HG02678 (cell line): ENCODE data around the gene DDIT3.
A peak's percentile ranks its signal among the peaks of the same experiment; 100 is the strongest.
"Not testable (repeated sequence)": the region's sequence is repeated elsewhere in the genome, so short reads cannot be mapped to it uniquely, and the experiment has no call there.

Experiments
- ATAC-seq: cut with Tn5 transposase; IDR thresholded peaks from one replicate; pipeline ENCODE4 v1.9.1; 2021; ENCODE audit warnings: mild to moderate bottlenecking, moderate library complexity; ENCODE audit not compliant: unreplicated experiment

The DDIT3 gene

DNA sequence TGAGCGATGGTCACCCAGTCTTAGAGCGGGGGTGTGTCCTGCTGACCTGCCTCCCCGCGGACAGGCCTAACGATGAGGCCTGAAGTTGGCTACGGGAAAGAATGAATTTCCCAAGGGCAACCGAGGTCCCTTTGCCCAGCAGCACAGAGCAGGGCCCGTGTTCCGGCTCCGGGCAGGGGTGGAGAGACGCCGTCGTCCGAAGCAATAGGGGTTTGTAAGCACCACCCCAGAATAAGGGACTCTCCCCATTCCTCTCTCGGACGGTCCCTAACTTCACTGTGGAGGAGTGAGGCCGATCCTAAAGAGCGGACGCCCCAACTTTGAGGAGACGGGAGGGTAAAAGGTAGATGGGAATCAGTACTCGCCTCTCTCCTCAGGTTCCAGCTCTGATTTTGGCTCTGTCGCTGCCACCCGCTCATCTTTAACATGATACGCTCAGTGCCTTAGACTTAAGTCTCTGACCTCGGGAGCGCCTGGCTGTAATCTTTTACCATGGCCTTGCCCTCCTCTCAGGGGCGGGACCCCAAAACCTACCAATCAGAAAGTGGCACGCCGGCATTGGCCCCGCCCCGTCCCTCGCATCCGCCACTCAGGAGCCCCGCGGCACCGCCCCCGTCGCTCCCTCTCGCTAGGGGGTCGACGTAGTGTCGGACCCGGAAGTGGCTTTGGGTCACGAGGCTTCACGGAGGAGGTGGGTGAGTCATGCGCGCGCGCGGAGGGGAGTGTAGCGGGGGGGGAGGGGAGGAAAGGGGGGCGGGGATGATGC, at the start of gene DDIT3:
Gene DDIT3 (minus strand): TSS at position 462 of the 766 bp plus-strand sequence. CDS start 3,108 bp downstream, outside the sequence.
- ATAC-seq: peak; percentile 68

DNA sequence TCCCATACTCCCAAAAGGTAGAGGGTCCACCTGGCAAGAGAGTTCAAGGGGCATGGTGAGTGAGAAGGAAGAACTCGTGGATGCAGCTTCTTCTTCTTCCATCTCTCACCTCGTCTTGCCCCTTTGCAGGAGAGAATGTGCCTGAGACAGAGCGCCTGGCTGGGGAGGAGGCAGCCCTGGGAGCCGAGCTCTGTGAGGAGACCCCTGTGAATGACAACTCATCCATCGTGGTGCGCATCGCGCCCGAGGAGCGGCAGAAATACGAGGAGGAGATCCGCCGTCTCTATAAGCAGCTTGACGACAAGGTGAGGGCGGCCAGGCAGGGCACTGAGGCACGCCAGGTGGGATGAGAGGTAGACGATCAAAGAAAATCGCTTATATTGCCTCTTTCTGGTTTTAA, 49.5 kb upstream of the DDIT3 start:
- ATAC-seq: no peak

DNA sequence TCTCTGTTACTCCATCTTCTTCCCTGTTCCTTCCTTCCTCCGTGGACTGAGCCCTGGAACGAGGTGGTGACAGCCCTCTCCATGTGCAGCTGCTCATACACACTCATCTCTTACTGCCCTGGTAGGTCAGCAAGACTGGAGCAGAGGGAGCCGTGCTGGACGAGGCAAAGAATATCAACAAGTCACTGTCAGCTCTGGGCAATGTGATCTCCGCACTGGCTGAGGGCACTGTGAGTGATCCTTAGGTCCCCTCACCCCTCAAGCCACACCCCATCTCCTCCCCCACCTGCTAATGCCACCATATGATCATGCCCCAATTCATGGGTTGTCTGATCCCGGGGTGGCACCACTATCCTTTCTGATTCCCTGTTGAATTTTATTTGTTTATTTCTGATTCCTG, 48.5 kb upstream of the DDIT3 start:
- ATAC-seq: no peak

DNA sequence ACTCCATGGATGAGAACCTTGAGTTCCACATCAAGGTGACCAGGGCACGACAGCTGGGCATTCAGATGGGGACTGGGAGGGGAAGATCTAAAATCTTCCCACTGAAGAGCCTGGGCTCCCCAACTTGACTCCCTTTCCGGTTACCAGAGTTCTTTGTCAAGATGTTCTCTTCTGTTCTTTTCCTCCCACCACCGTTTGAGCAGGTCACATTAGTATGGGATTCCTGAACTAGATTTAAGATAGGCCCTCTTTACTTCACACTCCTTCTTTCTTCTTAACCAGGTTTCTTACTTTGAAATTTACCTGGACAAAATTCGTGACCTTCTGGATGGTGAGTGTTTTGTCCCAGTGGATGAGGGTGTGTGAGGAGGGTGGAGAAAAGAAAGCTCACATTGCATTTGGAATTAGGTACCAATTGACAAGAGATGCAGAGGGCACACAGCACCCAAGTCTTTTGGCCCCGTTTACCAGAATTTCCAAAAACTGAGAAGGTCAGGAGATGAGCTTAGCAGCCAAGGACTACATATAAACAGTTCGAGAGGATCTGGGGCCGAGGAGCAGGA, 43.9 kb upstream of the DDIT3 start:
- ATAC-seq: no peak

DNA sequence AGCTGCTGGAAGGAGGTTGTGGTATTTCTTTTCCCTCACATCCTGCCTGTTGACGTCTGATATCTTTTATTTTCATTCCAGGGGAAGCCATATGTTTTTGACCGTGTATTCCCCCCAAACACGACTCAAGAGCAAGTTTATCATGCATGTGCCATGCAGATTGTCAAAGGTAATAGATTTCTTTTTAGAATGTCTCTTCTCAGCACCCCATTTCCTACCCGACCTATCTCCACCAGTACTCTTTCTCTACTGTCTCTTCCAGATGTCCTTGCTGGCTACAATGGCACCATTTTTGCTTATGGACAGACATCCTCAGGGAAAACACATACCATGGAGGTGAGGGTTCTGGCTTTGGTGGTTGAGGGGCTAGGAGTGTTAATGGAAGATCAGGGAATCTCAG, 43.0 kb upstream of the DDIT3 start:
- no peak for ATAC-seq

- not testable (repeated sequence) for ATAC-seq
Measured at GRCh38 chr12:57561117-57561516, 40.8 kb upstream of the DDIT3 start.

- no peak for ATAC-seq
Measured at GRCh38 chr12:57560516-57560915, 40.2 kb upstream of the DDIT3 start.

DNA sequence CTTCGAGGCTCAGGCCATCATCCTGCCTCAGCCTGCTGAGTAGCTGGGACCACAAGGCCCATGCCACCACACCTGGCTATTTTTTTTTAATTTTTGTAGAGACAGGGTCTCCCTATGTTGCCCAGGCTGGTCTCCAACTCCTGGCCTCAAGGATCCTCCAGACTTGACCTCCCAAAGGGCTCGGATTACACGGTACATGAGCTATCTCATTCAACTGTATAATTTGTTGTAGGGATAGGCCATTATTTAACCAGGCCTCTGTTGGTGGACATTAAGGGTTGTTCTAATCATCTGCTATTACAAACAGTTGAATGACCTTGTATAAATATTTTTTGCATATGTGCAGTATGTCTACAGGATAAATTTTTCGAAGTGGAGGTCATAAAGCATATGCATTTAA, 38.5 kb upstream of the DDIT3 start:
- no peak for ATAC-seq

GRCh38 chr12:57554897-57555296, 34.6 kb upstream of the DDIT3 start:
- no peak for ATAC-seq

GRCh38 chr12:57554453-57554852, 34.1 kb upstream of the DDIT3 start:
- no peak for ATAC-seq

- no peak for ATAC-seq
Measured at GRCh38 chr12:57553343-57554202, 33.3 kb upstream of the DDIT3 start.

DNA sequence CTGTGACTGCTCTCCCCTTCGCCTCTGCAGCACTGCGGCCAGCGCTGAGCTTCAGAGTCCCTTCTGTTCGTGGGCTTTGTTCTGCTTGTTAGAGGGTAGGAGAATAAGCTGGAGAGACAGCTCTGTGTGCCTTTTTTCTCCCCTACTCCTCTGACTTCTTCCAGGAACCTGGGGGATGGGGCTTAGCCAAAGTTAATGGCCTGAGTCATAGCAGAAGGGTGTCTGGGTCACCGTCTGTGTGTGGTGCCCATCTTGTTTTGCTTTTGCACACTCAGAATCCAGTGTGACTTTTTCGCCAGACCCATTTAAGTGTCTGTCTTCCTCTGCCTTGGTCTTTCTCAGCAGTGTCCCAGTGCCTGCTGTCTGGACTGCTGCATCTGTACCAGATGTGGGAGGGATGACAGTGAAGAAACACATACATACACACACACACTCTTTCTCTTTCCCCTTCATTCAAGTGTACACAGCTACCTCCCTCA, 32.6 kb upstream of the DDIT3 start:
- ATAC-seq: no peak

GRCh38 chr12:57552306-57552651, 32.0 kb upstream of the DDIT3 start:
- no peak for ATAC-seq

GRCh38 chr12:57551637-57552305, 31.5 kb upstream of the DDIT3 start:
- ATAC-seq: no peak

GRCh38 chr12:57550641-57551549, 30.6 kb upstream of the DDIT3 start:
- ATAC-seq: no peak

DNA sequence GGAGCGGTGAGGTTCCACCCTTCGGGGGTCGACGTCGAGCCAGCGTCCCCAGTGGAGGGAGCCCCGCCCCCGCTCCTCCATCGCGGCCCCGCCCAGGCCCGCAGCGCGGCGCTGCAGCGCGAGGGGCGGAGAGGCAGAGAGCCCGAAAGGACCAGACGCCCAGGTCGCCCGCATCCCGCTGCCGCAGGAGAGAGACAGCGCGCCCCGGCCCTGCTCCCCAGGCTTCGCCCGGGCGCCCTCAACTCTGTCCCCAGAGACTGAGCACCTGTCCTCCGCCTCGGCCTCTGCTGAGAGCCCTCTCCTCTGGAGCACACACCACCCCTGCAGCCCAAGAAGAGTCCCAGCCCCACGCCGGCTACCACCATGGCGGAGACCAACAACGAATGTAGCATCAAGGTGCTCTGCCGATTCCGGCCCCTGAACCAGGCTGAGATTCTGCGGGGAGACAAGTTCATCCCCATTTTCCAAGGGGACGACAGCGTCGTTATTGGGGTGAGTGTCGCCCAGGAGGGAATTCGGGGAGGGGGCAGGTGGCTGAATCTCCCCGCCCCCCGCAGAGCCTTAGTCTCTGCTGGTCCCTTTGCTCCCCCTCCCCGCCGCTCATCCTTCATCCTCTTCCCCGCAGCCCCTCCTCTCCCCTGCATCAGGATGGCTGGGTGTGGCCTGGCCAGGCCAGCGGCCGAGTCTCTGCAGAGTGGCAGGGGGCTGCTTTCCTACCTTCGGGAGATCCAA, 29.8 kb upstream of the DDIT3 start, which contains the start of gene KIF5A:
Gene KIF5A (plus strand): TSS at position 136 of the 732 bp plus-strand sequence. CDS start 228 bp downstream, at position 364.
- ATAC-seq: no peak

GRCh38 chr12:57549203-57549908, 29.0 kb upstream of the DDIT3 start:
- ATAC-seq: no peak

DNA sequence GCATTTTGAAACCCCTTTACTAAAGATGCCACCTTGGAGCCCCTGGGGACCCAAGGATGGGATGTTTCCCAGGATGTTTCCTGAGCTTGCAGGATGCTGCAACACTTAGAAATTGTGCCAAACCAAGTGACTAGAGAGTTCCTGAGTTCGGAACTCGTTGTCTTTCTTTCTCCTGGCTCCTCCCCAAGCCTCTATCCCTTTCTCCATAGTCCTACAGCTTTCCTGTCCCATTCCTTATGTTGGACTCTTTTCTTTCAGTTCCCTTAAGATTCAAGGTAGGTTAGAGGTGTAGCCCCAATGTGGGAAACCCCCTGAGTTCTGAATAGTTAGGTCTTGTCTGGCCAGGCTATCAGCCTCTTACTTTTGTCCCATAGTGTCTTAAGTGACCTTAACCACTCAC, 28.2 kb upstream of the DDIT3 start:
- no peak for ATAC-seq

- ATAC-seq: no peak
Measured at GRCh38 chr12:57548013-57548315, 27.6 kb upstream of the DDIT3 start.
